Mucosa of rectum (tissue), 2 donors: ENCODE measurements around the gene HS3ST5.

Source experiments
- H3K27ac ChIP-seq, 2 donors: one replicate each; pipeline ENCODE4 v1.7.0; 2013; ENCODE audit warnings: inconsistent platforms in 2 of 2, low read depth in 2 of 2, low read length in 2 of 2
- H3K27me3 ChIP-seq, 2 donors: one replicate each; pipeline ENCODE4 v1.7.0; 2013; ENCODE audit warnings: low read length in 2 of 2; ENCODE audit not compliant: control insufficient read depth in 2 of 2, insufficient read depth in 2 of 2
- H3K36me3 ChIP-seq, 2 donors: one replicate each; pipeline ENCODE4 v1.7.0; 2013; ENCODE audit warnings: low read length in 2 of 2; ENCODE audit not compliant: control insufficient read depth in 2 of 2, insufficient read depth in 2 of 2
- H3K4me1 ChIP-seq, 2 donors: one replicate each; pipeline ENCODE4 v1.7.0; 2013; ENCODE audit warnings: low read length in 2 of 2, mild to moderate bottlenecking in 1 of 2; ENCODE audit not compliant: control insufficient read depth in 2 of 2, insufficient read depth in 2 of 2
- H3K4me3 ChIP-seq, 2 donors: one replicate each; pipeline ENCODE4 v1.7.0; 2013; ENCODE audit warnings: low read length in 2 of 2
- H3K9ac ChIP-seq, 2 donors: one replicate each; pipeline ENCODE4 v1.7.0; 2013; ENCODE audit warnings: low read length in 2 of 2, low read depth in 1 of 2, mild to moderate bottlenecking in 1 of 2
- H3K9me3 ChIP-seq, 2 donors: one replicate each; pipeline ENCODE4 v1.7.0; 2013; ENCODE audit warnings: low read length in 2 of 2; ENCODE audit not compliant: control insufficient read depth in 2 of 2
- donor health status: healthy.
- donor health status: Normal muscosa, but diverticular disease.

Gene HS3ST5

DNA sequence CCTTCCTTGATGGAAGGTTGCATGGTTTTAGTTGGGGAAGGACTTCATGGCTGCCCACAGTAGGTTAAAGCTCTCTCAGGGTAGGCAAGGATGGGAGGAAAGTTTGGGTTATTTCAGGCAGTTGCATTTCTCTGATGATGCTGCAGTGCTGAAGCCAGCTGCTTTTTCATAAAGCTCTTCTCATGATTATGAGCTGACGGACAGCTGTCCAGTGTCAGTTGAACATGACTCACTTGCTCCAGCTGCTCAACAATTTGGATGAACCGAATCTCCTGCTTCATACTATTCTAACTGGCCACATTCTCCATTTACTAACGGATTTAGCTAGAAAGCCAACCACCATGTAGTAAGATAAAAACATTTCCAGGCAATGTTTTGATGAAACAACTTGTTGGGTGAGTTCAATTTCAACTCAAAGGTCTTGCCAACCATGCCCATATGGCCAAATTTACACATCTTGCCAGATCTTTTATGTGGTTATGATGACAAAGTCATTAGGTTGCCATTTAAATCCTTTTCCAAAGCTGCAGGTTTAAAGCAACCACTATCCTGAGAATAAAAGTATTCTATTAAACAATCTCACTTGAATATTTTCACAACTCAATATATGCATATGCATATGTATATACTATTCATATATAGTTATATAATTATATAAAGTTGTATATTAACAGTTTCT lies 125.9 kb downstream of the HS3ST5 start:
- no peaks in the 10 kb centered on the region for H3K36me3 ChIP-seq
- H3K9me3 ChIP-seq: no peaks in the 10 kb centered on the region
- H3K9ac ChIP-seq: no peak overlapping the region
- no peaks in the 10 kb centered on the region for H3K4me1 ChIP-seq
- H3K27ac ChIP-seq: no peak overlapping the region
- no peaks in the 10 kb centered on the region for H3K27me3 ChIP-seq
- no peak overlapping the region for H3K4me3 ChIP-seq

GRCh38 chr6:114210467-114210866 lies 132.4 kb downstream of the HS3ST5 start:
- H3K27ac ChIP-seq: no peak overlapping the region
- no peaks in the 10 kb centered on the region for H3K27me3 ChIP-seq
- no peak overlapping the region for H3K9ac ChIP-seq
- H3K4me3 ChIP-seq: no peak overlapping the region
- H3K4me1 ChIP-seq: no peaks in the 10 kb centered on the region
- H3K9me3 ChIP-seq: no peaks in the 10 kb centered on the region
- no peaks in the 10 kb centered on the region for H3K36me3 ChIP-seq

DNA sequence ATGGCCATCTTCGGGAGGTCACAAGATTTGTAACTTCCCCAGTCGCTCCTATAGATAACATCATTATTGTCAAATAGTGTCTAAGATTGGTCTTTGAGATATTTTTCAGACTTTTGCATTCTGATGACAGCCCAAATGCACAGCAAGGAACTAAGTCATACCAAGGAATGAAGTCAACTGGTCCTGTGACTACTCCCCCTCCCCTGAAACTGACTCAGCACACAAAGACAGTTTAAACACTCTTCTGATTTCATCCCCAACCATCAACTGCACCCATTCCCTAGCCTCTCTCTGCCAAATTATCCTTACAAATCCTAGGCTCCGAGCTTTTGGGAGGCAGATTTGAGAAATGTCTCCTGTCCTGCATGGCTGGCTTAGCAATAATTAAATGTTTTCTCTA lies 139.4 kb downstream of the HS3ST5 start:
- H3K9ac ChIP-seq: no peak overlapping the region
- H3K9me3 ChIP-seq: no peaks in the 10 kb centered on the region
- no peaks in the 10 kb centered on the region for H3K36me3 ChIP-seq

GRCh38 chr6:114202389-114202788 lies 140.4 kb downstream of the HS3ST5 start:
- Histone ChIP-seq H3K36me3 (no peaks in the 10 kb centered on the region), H3K4me1 (no peaks in the 10 kb centered on the region), H3K9ac (no peak overlapping the region), H3K4me3 (no peak overlapping the region), H3K27ac (no peak overlapping the region), H3K27me3 (no peaks in the 10 kb centered on the region), H3K9me3 (no peaks in the 10 kb centered on the region)

More for the DNA sequence above, 139.4 kb downstream of the HS3ST5 start:
- H3K27ac ChIP-seq: no peak overlapping the region
- no peak overlapping the region for H3K4me3 ChIP-seq
- H3K4me1 ChIP-seq: no peaks in the 10 kb centered on the region
- no peaks in the 10 kb centered on the region for H3K27me3 ChIP-seq

- Histone ChIP-seq H3K27me3 (no peaks in the 10 kb centered on the region), H3K36me3 (no peaks in the 10 kb centered on the region), H3K27ac (no peak overlapping the region), H3K4me3 (no peak overlapping the region), H3K4me1 (no peaks in the 10 kb centered on the region), H3K9ac (no peak overlapping the region), H3K9me3 (no peaks in the 10 kb centered on the region)
These were observed 141.9 kb downstream of the HS3ST5 start for GRCh38 chr6:114200891-114201290.

- Histone ChIP-seq H3K9ac (no peak overlapping the region), H3K4me1 (no peaks in the 10 kb centered on the region), H3K9me3 (no peaks in the 10 kb centered on the region), H3K4me3 (no peak overlapping the region), H3K27me3 (no peaks in the 10 kb centered on the region), H3K36me3 (no peaks in the 10 kb centered on the region), H3K27ac (no peak overlapping the region)
These were observed 147.0 kb downstream of the HS3ST5 start for GRCh38 chr6:114195631-114196403.

GRCh38 chr6:114195027-114195365 lies 147.8 kb downstream of the HS3ST5 start:
- Histone ChIP-seq H3K36me3 (no peaks in the 10 kb centered on the region), H3K27me3 (no peaks in the 10 kb centered on the region), H3K9me3 (no peaks in the 10 kb centered on the region), H3K27ac (no peak overlapping the region), H3K9ac (no peak overlapping the region), H3K4me3 (no peak overlapping the region), H3K4me1 (no peaks in the 10 kb centered on the region)

DNA sequence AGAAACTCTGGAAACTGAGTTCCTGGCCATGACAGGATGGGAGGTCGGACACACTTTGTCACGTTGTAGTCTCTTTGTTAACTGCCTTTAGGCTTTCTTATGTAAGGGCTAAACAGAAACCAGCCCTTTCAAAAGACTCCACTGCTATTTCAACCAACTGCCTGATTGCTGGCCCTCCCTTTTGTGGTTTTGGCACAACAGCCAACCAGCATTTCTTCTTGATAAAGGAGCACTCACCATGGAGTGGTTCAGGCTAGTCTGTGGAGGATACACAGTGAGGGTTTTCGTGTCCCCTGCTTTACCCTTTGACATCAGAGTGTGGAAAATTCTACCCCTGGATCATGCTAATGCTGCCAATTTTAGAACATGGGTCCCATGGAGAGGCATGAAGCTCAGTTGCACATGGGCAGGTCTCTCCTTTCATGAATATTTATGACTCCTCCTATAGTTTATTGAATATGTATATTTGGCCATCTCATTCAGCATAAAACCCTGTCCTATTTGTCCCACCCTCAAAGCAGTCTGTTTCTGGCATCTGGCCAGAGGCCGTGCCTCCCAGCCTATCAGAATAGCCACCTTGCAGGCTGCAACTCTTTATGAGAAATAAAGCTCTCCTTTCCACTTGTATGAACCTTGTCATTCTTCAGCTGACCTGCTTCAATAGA lies 148.3 kb downstream of the HS3ST5 start:
- Histone ChIP-seq H3K9me3 (no peaks in the 10 kb centered on the region), H3K4me3 (no peak overlapping the region), H3K9ac (no peak overlapping the region), H3K27me3 (no peaks in the 10 kb centered on the region), H3K36me3 (no peaks in the 10 kb centered on the region), H3K4me1 (no peaks in the 10 kb centered on the region), H3K27ac (no peak overlapping the region)

DNA sequence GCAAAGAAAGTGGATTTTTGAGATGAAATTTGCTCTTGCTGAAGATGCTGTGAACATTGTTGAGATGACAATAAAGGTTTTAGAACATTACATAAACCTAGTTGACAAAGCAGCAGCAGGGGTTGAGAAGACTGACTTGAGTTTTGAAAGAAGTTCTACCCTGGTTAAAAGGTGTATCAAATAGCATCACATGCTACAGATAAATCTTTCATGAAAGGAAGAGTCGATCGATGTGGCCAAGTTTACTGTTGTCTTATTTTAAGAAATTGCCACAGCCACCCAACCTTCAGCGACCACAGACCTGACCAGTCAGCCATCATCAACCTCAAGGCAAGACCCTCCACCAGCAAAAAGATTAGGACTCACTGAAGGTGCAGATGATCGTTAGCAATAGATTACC lies 155.3 kb downstream of the HS3ST5 start:
- no peak overlapping the region for H3K27ac ChIP-seq
- H3K4me3 ChIP-seq: no peak overlapping the region
- H3K36me3 ChIP-seq: no peaks in the 10 kb centered on the region
- no peaks in the 10 kb centered on the region for H3K27me3 ChIP-seq
- no peak overlapping the region for H3K9ac ChIP-seq
- no peaks in the 10 kb centered on the region for H3K9me3 ChIP-seq
- H3K4me1 ChIP-seq: no peaks in the 10 kb centered on the region

- H3K4me3 ChIP-seq: no peak overlapping the region
- no peaks in the 10 kb centered on the region for H3K9me3 ChIP-seq
These were observed 161.2 kb downstream of the HS3ST5 start for GRCh38 chr6:114181664-114182063.

More at GRCh38 chr6:114181664-114182063, 161.2 kb downstream of the HS3ST5 start:
- H3K4me1 ChIP-seq: no peaks in the 10 kb centered on the region
- no peak overlapping the region for H3K27ac ChIP-seq
- no peak overlapping the region for H3K9ac ChIP-seq
- H3K27me3 ChIP-seq: no peaks in the 10 kb centered on the region
- no peaks in the 10 kb centered on the region for H3K36me3 ChIP-seq
